22Rv1 (cell line): Measurements from ENCODE around the gene GLB1L3.

Experiments used
- ZFX ChIP-seq: fragments of 450-650 bp; IDR thresholded peaks from 2 replicates; pipeline ENCODE4 v1.6.1; 2017; ENCODE audit warnings: antibody characterized with exemption, borderline replicate concordance
- TF ChIP-seq, protein P1 (sequence below): fragments of 450-650 bp; IDR thresholded peaks from 2 replicates; pipeline ENCODE4 v1.5.1; 2017; ENCODE audit warnings: mild to moderate bottlenecking

DNA sequence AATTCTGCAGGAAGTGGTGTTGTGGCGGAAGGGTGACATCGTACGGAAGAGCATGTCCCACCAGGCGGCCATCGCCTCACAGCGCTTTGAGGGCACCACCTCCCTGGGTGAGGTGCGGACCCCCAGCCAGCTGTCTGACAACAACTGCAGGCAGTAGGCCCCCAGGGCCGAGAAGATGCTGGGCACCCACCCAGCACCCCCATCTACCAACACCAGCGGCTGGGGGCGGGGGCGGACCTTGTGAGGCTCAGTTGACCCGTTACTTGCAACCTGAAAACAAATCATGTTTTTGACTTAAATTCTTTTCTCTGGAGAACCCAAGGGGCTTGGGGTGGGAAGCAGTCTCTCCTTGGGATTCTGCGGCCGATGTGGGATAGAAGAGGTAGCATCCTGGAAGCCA lies 30.7 kb upstream of the GLB1L3 start:
- TF ChIP-seq, protein P1, sequence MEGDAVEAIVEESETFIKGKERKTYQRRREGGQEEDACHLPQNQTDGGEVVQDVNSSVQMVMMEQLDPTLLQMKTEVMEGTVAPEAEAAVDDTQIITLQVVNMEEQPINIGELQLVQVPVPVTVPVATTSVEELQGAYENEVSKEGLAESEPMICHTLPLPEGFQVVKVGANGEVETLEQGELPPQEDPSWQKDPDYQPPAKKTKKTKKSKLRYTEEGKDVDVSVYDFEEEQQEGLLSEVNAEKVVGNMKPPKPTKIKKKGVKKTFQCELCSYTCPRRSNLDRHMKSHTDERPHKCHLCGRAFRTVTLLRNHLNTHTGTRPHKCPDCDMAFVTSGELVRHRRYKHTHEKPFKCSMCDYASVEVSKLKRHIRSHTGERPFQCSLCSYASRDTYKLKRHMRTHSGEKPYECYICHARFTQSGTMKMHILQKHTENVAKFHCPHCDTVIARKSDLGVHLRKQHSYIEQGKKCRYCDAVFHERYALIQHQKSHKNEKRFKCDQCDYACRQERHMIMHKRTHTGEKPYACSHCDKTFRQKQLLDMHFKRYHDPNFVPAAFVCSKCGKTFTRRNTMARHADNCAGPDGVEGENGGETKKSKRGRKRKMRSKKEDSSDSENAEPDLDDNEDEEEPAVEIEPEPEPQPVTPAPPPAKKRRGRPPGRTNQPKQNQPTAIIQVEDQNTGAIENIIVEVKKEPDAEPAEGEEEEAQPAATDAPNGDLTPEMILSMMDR: no peak
- TF ChIP-seq ZFX: no peak
